ENCODE data around the gene CHST8. TPM values are rescaled to one million over a fixed set of nuclear protein-coding genes. Genes with fewer than 3 reads are reported as not detected.

The CHST8 gene
- total and polyA plus RNA-seq, 9 donors: 0.48 to 2.5 (median 1.0) TPM; not detected in 1

- Histone ChIP-seq H3K4me1 (ENCODE audit: insufficient read depth) (no peaks in the 10 kb centered on the region), H3K4me3 (no peak overlapping the region), H3K27ac (no peak overlapping the region), H3K36me3 (no peaks in the 10 kb centered on the region), H3K9me3 (no peaks in the 10 kb centered on the region), H3K27me3 (no peaks in the 10 kb centered on the region)
- TF ChIP-seq EP300 (IDR thresholded peaks at IDR 0.05) (no peak), CTCF (IDR thresholded peaks at IDR 0.05) (no peak), POLR2A (IDR thresholded peaks at IDR 0.05) (no peak)
- WGBS, 3 donors: 67 to 71% (median 70%) methylated on average over 17 of the region's 17 CpGs
- intact Hi-C loops (cut with DNase I): no loop called here
- DNase-seq: no peak
Observed at GRCh38 chr19:33687481-33688170, 65.9 kb downstream of the CHST8 start.

- 74 to 78% (median 75%) methylated on average over 10 to 12 of the region's 12 CpGs for WGBS, 3 donors
- H3K27me3 ChIP-seq: no peaks in the 10 kb centered on the region
- no peaks in the 10 kb centered on the region for H3K9me3 ChIP-seq
- H3K4me3 ChIP-seq: no peak overlapping the region
- no peaks in the 10 kb centered on the region for H3K4me1 ChIP-seq (ENCODE audit: insufficient read depth)
- no peaks in the 10 kb centered on the region for H3K36me3 ChIP-seq
- no peak overlapping the region for H3K27ac ChIP-seq
- peak in 1 of 5 donors; percentile 17 for DNase-seq
- no peak for TF ChIP-seq POLR2A (IDR thresholded peaks at IDR 0.05)
- TF ChIP-seq EP300 (IDR thresholded peaks at IDR 0.05): no peak
- no peak for TF ChIP-seq CTCF (IDR thresholded peaks at IDR 0.05)
- intact Hi-C loops (cut with DNase I): no loop called here
Observed at GRCh38 chr19:33688171-33688992, 66.6 kb downstream of the CHST8 start.

- peak in 1 of 5 donors; percentile 21 for DNase-seq
- no peak overlapping the region for H3K27ac ChIP-seq
- intact Hi-C loops (cut with DNase I): no loop called here
- no peaks in the 10 kb centered on the region for H3K9me3 ChIP-seq
- TF ChIP-seq POLR2A (IDR thresholded peaks at IDR 0.05) (no peak), CTCF (IDR thresholded peaks at IDR 0.05) (no peak), EP300 (IDR thresholded peaks at IDR 0.05) (no peak)
- H3K36me3 ChIP-seq: no peaks in the 10 kb centered on the region
- H3K4me1 ChIP-seq (ENCODE audit: insufficient read depth): no peaks in the 10 kb centered on the region
- no peaks in the 10 kb centered on the region for H3K27me3 ChIP-seq
- WGBS, 3 donors: 71 to 80% (median 77%) methylated on average over 18 of the region's 18 CpGs
- H3K4me3 ChIP-seq: no peak overlapping the region
Observed at GRCh38 chr19:33689138-33689746, 67.5 kb downstream of the CHST8 start.

GRCh38 chr19:33689868-33690267, 68.1 kb downstream of the CHST8 start:
- intact Hi-C loops (cut with DNase I): no loop called here
- H3K36me3 ChIP-seq: no peaks in the 10 kb centered on the region
- no peaks in the 10 kb centered on the region for H3K27me3 ChIP-seq
- peak in 1 of 5 donors; percentile 3 for DNase-seq
- H3K9me3 ChIP-seq: no peaks in the 10 kb centered on the region
- no peak overlapping the region for H3K27ac ChIP-seq
- TF ChIP-seq EP300 (IDR thresholded peaks at IDR 0.05) (no peak), POLR2A (IDR thresholded peaks at IDR 0.05) (no peak), CTCF (IDR thresholded peaks at IDR 0.05) (no peak)
- WGBS, 3 donors: 30 to 48% (median 32%) methylated on average over 5 of the region's 5 CpGs
- H3K4me1 ChIP-seq (ENCODE audit: insufficient read depth): no peaks in the 10 kb centered on the region
- H3K4me3 ChIP-seq: no peak overlapping the region
